Measurements from ENCODE around the gene BTBD16.

Gene BTBD16

DNA sequence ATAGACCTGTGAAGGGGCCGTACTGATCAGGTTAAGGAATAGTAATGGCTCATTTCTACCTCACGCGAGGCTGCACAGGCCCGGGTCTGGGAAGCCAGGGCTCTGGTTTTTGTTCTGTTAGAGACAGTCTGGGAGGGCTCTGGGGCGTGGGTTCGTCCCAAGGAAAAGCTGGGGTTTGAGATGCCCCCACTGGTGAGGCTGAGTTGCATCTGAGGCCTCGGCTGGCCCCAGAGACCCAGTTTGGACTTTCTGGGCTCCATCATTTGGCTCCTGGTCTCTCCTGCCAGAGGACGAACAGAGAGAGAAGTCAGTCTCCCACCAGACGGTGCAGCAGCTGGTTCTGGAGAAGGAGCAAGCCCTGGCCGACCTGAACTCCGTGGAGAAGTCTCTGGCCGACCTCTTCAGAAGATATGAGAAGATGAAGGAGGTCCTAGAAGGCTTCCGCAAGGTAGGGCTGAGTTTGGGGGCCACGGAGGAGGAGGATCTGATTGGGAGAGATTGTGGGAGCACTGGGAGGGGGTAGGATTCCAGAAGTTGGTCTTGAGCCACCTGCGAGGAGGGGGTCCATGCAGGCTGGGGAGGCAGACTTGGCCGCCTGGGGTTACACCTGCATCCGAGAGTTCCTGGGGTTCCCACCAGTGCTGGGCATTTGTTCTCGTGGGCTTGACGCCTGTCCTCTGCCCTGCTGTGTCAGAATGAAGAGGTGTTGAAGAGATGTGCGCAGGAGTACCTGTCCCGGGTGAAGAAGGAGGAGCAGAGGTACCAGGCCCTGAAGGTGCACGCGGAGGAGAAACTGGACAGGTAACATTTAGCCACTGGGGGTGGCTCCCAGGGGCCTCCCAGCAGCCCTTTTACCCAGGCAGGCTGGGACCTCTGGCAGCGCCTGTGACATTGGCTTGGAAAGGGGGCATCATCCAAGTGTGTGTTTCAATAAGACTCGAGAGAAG, 22.5 kb upstream of the BTBD16 start:
- H3K36me3 ChIP-seq (ENCODE audit: insufficient read depth, insufficient read length, low read length), result peaks cover 32% of the 10 kb centered on the region
- TF ChIP-seq ZNF274 (IDR thresholded peaks at IDR 0.05; ENCODE audit: low read depth, low read length) (no peak), SUZ12 (IDR thresholded peaks at IDR 0.05; ENCODE audit: extremely low read depth, insufficient read depth, insufficient read length) (no peak), YY1 (IDR thresholded peaks at IDR 0.05; ENCODE audit: insufficient read depth, insufficient read length) (no peak)
- H3K4me3 ChIP-seq (ENCODE audit: insufficient read length, low read depth), result no peak overlapping the region
- no peaks in the 10 kb centered on the region for H3K27me3 ChIP-seq (ENCODE audit: insufficient read depth, insufficient read length)
- no peak overlapping the region for H3K9ac ChIP-seq (ENCODE audit: insufficient read length, low read depth)
- no peaks in the 10 kb centered on the region for H3K9me3 ChIP-seq (ENCODE audit: insufficient read depth, low read length)
- DNase-seq (ENCODE audit: low read depth, low spot score), result no peak
- H3K4me1 ChIP-seq (ENCODE audit: insufficient read depth, insufficient read length), result peaks cover 3% of the 10 kb centered on the region

DNA sequence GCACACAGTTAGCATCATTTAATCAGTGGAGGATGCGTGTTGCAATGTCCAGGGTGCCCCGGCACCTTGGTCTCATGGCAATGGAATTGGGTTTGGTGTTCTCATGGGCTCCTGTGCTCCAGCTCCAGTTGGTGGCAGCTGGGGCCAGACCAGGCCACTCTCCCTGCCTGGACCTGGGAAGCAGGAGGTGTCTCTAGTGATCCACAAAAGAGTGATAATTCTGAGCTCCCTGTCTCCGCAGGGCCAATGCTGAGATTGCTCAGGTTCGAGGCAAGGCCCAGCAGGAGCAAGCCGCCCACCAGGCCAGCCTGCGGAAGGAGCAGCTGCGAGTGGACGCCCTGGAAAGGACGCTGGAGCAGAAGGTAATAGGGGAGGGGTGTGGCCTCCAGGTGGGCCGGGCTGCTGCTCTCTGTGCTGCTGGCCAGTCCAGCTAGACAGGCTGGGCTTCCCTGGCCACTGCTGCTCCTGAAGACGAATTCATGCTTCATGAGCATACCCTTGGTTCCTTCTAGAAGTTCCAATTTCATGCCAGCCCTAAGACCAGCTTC, 21.7 kb upstream of the BTBD16 start:
- no peaks in the 10 kb centered on the region for H3K9me3 ChIP-seq (ENCODE audit: insufficient read depth, low read length)
- TF ChIP-seq YY1 (IDR thresholded peaks at IDR 0.05; ENCODE audit: insufficient read depth, insufficient read length), result no peak
- TF ChIP-seq ZNF274 (IDR thresholded peaks at IDR 0.05; ENCODE audit: low read depth, low read length), result no peak
- no peak for TF ChIP-seq SUZ12 (IDR thresholded peaks at IDR 0.05; ENCODE audit: extremely low read depth, insufficient read depth, insufficient read length)
- no peak overlapping the region for H3K9ac ChIP-seq (ENCODE audit: insufficient read length, low read depth)
- no peak overlapping the region for H3K4me3 ChIP-seq (ENCODE audit: insufficient read length, low read depth)
- H3K27me3 ChIP-seq (ENCODE audit: insufficient read depth, insufficient read length), result no peaks in the 10 kb centered on the region
- H3K4me1 ChIP-seq (ENCODE audit: insufficient read depth, insufficient read length), result peaks cover 3% of the 10 kb centered on the region
- DNase-seq (ENCODE audit: low read depth, low spot score), result no peak
- peaks cover 34% of the 10 kb centered on the region for H3K36me3 ChIP-seq (ENCODE audit: insufficient read depth, insufficient read length, low read length)

DNA sequence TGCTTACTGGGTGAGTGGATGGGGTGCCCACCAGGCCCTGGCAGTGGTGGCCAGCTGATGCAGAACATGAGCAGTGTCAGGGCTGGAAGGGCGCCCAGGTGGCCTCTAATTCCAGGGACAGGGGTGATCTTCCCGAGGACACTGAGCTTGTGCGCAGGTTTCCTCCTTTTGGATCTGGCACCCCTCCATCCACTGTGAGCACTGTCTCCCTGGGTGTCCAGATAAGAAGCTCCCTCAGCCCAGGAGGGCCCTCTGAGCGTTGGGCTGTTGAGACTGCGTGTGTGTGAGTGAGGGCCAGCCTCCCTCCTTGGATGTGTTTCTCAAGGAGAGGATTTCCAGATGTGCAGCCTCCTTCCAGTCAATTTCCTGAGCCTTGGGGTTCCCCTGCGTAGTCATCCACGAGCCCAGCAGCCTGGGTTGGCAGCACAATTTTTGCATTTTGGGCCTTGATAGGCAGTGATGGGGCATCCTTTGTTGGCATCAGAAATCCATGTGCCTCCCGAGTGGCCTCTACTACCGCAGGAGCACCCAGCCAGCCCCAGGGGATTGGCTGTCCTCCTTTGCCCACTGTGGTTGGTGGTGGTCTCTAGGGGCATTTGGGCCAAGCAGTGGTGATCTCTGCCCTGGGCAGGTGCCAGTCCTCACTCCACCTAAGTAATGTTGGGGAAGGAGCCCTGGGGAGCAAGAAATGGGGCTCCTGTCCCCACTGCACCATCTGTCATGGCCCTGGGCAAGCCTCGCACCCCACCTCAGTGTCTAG, 20.9 kb upstream of the BTBD16 start:
- peaks cover 3% of the 10 kb centered on the region for H3K4me1 ChIP-seq (ENCODE audit: insufficient read depth, insufficient read length)
- H3K9me3 ChIP-seq (ENCODE audit: insufficient read depth, low read length), result no peaks in the 10 kb centered on the region
- no peak overlapping the region for H3K4me3 ChIP-seq (ENCODE audit: insufficient read length, low read depth)
- H3K9ac ChIP-seq (ENCODE audit: insufficient read length, low read depth), result no peak overlapping the region
- no peaks in the 10 kb centered on the region for H3K27me3 ChIP-seq (ENCODE audit: insufficient read depth, insufficient read length)
- H3K36me3 ChIP-seq (ENCODE audit: insufficient read depth, insufficient read length, low read length), result peaks cover 31% of the 10 kb centered on the region
- no peak for DNase-seq (ENCODE audit: low read depth, low spot score)
- no peak for TF ChIP-seq ZNF274 (IDR thresholded peaks at IDR 0.05; ENCODE audit: low read depth, low read length)
- no peak for TF ChIP-seq SUZ12 (IDR thresholded peaks at IDR 0.05; ENCODE audit: extremely low read depth, insufficient read depth, insufficient read length)
- no peak for TF ChIP-seq YY1 (IDR thresholded peaks at IDR 0.05; ENCODE audit: insufficient read depth, insufficient read length)

DNA sequence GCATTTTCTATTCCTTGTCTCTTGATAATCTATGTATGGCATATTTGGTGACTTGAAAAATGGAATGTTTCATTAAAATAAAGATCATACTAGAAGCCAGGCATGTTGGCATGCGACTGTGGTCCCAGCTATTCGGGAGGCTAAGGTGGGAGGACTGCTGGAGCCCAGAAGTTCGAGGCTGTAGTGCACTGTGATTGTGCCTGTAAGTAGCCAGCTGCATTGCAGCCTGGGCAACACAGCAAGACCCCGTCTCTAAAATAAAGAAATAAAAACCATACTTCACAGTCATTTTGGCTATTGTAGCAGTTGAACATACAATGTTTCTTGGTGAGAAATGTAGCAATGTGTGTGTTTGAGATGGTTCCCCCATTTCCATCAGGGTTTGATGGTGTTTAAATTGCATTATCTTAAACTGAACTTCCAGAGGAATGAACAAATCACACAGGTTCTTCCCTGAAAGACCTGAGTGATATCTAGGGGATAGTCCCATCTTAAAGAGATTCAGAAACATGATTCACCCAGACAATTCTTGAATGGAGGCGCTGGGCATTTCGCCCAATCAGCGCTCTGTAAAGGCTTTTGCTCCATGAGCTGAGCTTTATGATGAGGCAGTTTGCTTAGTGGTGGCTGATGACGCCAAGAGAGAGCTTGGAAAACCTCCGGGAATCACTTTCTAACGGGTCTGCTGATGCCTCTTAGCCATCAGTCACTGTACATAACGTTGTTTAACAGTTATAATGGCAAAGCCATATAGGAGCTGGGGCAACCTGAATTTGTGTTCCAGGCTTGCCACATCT, 19.4 kb upstream of the BTBD16 start:
- no peak for DNase-seq (ENCODE audit: low read depth, low spot score)
- Histone ChIP-seq H3K27me3 (ENCODE audit: insufficient read depth, insufficient read length) (no peaks in the 10 kb centered on the region), H3K36me3 (ENCODE audit: insufficient read depth, insufficient read length, low read length) (peaks cover 24% of the 10 kb centered on the region), H3K9ac (ENCODE audit: insufficient read length, low read depth) (no peak overlapping the region), H3K4me3 (ENCODE audit: insufficient read length, low read depth) (no peak overlapping the region), H3K9me3 (ENCODE audit: insufficient read depth, low read length) (no peaks in the 10 kb centered on the region), H3K4me1 (ENCODE audit: insufficient read depth, insufficient read length) (peaks cover under 1% of the 10 kb centered on the region)
- TF ChIP-seq SUZ12 (IDR thresholded peaks at IDR 0.05; ENCODE audit: extremely low read depth, insufficient read depth, insufficient read length) (no peak), YY1 (IDR thresholded peaks at IDR 0.05; ENCODE audit: insufficient read depth, insufficient read length) (no peak), ZNF274 (IDR thresholded peaks at IDR 0.05; ENCODE audit: low read depth, low read length) (no peak)

DNA sequence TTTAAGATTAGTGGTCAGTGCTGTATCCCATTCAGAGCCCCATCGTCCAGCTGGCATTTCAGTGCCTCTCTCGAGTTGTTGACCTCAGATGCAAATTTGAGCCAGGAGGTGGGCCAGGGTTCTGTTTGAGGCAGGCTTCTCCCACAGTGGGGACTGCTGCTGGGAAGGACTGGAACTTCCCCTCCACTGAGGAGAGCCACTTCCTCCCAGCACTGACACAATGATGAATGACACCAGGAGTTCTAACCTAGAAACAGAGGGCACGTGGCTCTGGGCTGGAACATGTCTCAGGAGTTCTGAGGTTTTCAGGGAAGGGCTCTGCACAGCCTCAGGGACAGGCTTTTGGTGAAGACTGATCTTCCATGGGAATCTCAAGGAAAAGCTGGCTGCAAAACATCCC, 18.3 kb upstream of the BTBD16 start:
- no peaks in the 10 kb centered on the region for H3K4me1 ChIP-seq (ENCODE audit: insufficient read depth, insufficient read length)
- TF ChIP-seq YY1 (IDR thresholded peaks at IDR 0.05; ENCODE audit: insufficient read depth, insufficient read length) (no peak), ZNF274 (IDR thresholded peaks at IDR 0.05; ENCODE audit: low read depth, low read length) (no peak), SUZ12 (IDR thresholded peaks at IDR 0.05; ENCODE audit: extremely low read depth, insufficient read depth, insufficient read length) (no peak)

DNA sequence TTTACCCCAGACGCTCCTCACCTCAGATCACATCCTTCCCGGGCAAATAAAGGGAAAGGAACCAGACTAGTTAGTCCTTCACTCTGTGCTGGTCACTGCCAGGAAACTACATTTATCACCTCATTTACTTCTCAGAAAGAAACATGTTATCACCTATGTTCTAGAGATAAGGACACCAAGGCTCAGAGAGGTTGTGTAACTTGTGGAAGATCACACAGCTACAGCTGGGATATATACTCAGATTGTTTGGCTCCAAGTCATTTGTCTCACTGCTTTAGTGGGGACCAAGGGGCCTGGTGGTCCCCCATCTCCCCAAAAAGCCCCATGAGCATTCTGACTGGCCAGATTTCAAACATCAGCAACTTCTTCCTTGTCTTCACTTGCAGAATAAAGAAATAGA, 17.5 kb upstream of the BTBD16 start:
- TF ChIP-seq SUZ12 (IDR thresholded peaks at IDR 0.05; ENCODE audit: extremely low read depth, insufficient read depth, insufficient read length) (no peak), ZNF274 (IDR thresholded peaks at IDR 0.05; ENCODE audit: low read depth, low read length) (no peak), YY1 (IDR thresholded peaks at IDR 0.05; ENCODE audit: insufficient read depth, insufficient read length) (no peak)
- no peaks in the 10 kb centered on the region for H3K9me3 ChIP-seq (ENCODE audit: insufficient read depth, low read length)
- H3K27me3 ChIP-seq (ENCODE audit: insufficient read depth, insufficient read length), result no peaks in the 10 kb centered on the region
- H3K4me3 ChIP-seq (ENCODE audit: insufficient read length, low read depth), result no peak overlapping the region
- peaks cover 25% of the 10 kb centered on the region for H3K36me3 ChIP-seq (ENCODE audit: insufficient read depth, insufficient read length, low read length)
- DNase-seq (ENCODE audit: low read depth, low spot score), result no peak
- H3K4me1 ChIP-seq (ENCODE audit: insufficient read depth, insufficient read length), result peaks cover 6% of the 10 kb centered on the region
- no peak overlapping the region for H3K9ac ChIP-seq (ENCODE audit: insufficient read length, low read depth)

More for the DNA sequence above, 18.3 kb upstream of the BTBD16 start:
- Histone ChIP-seq H3K27me3 (ENCODE audit: insufficient read depth, insufficient read length) (no peaks in the 10 kb centered on the region), H3K9me3 (ENCODE audit: insufficient read depth, low read length) (no peaks in the 10 kb centered on the region), H3K36me3 (ENCODE audit: insufficient read depth, insufficient read length, low read length) (peaks cover 24% of the 10 kb centered on the region), H3K9ac (ENCODE audit: insufficient read length, low read depth) (no peak overlapping the region), H3K4me3 (ENCODE audit: insufficient read length, low read depth) (no peak overlapping the region)
- DNase-seq (ENCODE audit: low read depth, low spot score), result no peak
